CD4-positive, alpha-beta T cell treated with Interferon alpha-2 for 1 hour (primary cell): Measurements from ENCODE around the gene LMBR1.

Experiments used
- DNase-seq, 2 donors: peaks; one replicate each; pipeline ENCODE4 v3.0.0-alpha.2; 2020 to 2022

LMBR1 gene

GRCh38 chr7:156680281-156680680 is 212.7 kb downstream of the LMBR1 start:
- no peak for DNase-seq

GRCh38 chr7:156677374-156678054 is 215.5 kb downstream of the LMBR1 start:
- no peak for DNase-seq

- no peak for DNase-seq
These were observed 216.7 kb downstream of the LMBR1 start for GRCh38 chr7:156676263-156676662.

GRCh38 chr7:156675721-156676120 is 217.3 kb downstream of the LMBR1 start:
- DNase-seq, result no peak

- no peak for DNase-seq
These were observed 219.1 kb downstream of the LMBR1 start for GRCh38 chr7:156673902-156674301.

GRCh38 chr7:156673454-156673853 is 219.5 kb downstream of the LMBR1 start:
- DNase-seq, result no peak

GRCh38 chr7:156669035-156669828 is 223.8 kb downstream of the LMBR1 start:
- no peak for DNase-seq

GRCh38 chr7:156668130-156668741 is 224.7 kb downstream of the LMBR1 start:
- DNase-seq, result no peak

GRCh38 chr7:156667110-156667426 is 225.9 kb downstream of the LMBR1 start:
- DNase-seq, result no peak

- no peak for DNase-seq
These were observed 226.4 kb downstream of the LMBR1 start for GRCh38 chr7:156666368-156667109.

GRCh38 chr7:156665101-156665500 is 227.9 kb downstream of the LMBR1 start:
- no peak for DNase-seq

GRCh38 chr7:156662277-156662676 is 230.7 kb downstream of the LMBR1 start:
- no peak for DNase-seq

- no peak for DNase-seq
These were observed 231.3 kb downstream of the LMBR1 start for GRCh38 chr7:156661637-156662036.

- DNase-seq, result no peak
These were observed 233.0 kb downstream of the LMBR1 start for GRCh38 chr7:156659961-156660360.

GRCh38 chr7:156659203-156659602 is 233.8 kb downstream of the LMBR1 start:
- no peak for DNase-seq

GRCh38 chr7:156657681-156658080 is 235.3 kb downstream of the LMBR1 start:
- DNase-seq, result no peak

GRCh38 chr7:156656598-156656997 is 236.4 kb downstream of the LMBR1 start:
- no peak for DNase-seq

GRCh38 chr7:156655983-156656382 is 237.0 kb downstream of the LMBR1 start:
- no peak for DNase-seq

GRCh38 chr7:156655251-156655650 is 237.7 kb downstream of the LMBR1 start:
- DNase-seq, result no peak

- DNase-seq, result no peak
These were observed 238.3 kb downstream of the LMBR1 start for GRCh38 chr7:156654511-156655234.

- DNase-seq, result no peak
These were observed 240.0 kb downstream of the LMBR1 start for GRCh38 chr7:156652886-156653568.

GRCh38 chr7:156651474-156651873 is 241.5 kb downstream of the LMBR1 start:
- DNase-seq, result no peak
